ENCODE data around the gene NUPR1.
"Not testable (repeated sequence)": the region's sequence is repeated elsewhere in the genome, so short reads cannot be mapped to it uniquely, and the experiment has no call there.

The NUPR1 gene

GRCh38 chr16:28497861-28498599 is 40.7 kb downstream of the NUPR1 start:
- DNase-seq: no peak

GRCh38 chr16:28497386-28497785 is 41.4 kb downstream of the NUPR1 start:
- DNase-seq: no peak

- DNase-seq: no peak
These were observed 41.9 kb downstream of the NUPR1 start for GRCh38 chr16:28496844-28497243.

- DNase-seq: no peak
These were observed 42.7 kb downstream of the NUPR1 start for GRCh38 chr16:28495795-28496749.

GRCh38 chr16:28495098-28495793 is 43.5 kb downstream of the NUPR1 start:
- no peak for DNase-seq

GRCh38 chr16:28494121-28494851 is 44.5 kb downstream of the NUPR1 start, which contains the start of gene APOBR:
Gene APOBR (plus strand): TSS chr16:28494643. CDS start chr16:28494682, 39 bp downstream.
- DNase-seq: no peak

- no peak for DNase-seq
These were observed 46.3 kb downstream of the NUPR1 start for GRCh38 chr16:28492511-28492910.

GRCh38 chr16:28491970-28492474 is 46.8 kb downstream of the NUPR1 start, which contains the start of gene CLN3:
Gene CLN3 (minus strand): TSS chr16:28492074. CDS start chr16:28491759, 315 bp downstream.
- DNase-seq: peak; percentile 95

- peak; percentile 31 for DNase-seq
These were observed 47.4 kb downstream of the NUPR1 start for GRCh38 chr16:28491230-28491969.

GRCh38 chr16:28486266-28486665 is 52.5 kb downstream of the NUPR1 start:
- DNase-seq: no peak

GRCh38 chr16:28483361-28483760 is 55.4 kb downstream of the NUPR1 start:
- DNase-seq: not testable (repeated sequence)

Data from right hindlimb (tissue), 1 donor.